Right atrium auricular region (tissue), 2 donors: Measurements from ENCODE around the gene LIN28A. TPM values are rescaled to one million over a fixed set of nuclear protein-coding genes. Genes with fewer than 3 reads are reported as not detected.

ENCODE experiments used
- DNase-seq: peaks from one replicate; pipeline ENCODE4 v3.0.0-alpha.2; 2019; ENCODE audit warnings: low spot score
- H3K27ac ChIP-seq, 2 donors: fragments of 200-600 bp; sonication (generic); 1 replicate in 1 of 2; 2 replicates in 1 of 2; pipeline ENCODE4 v1.5.1; 2016 to 2019
- H3K27me3 ChIP-seq, 2 donors: fragments of 200-600 bp; sonication (generic); one replicate each; pipeline versions ENCODE4 v1.5.1 to v1.6.0; 2017 to 2019
- H3K36me3 ChIP-seq: fragments of 200-600 bp; sonication (generic); one replicate; pipeline ENCODE4 v1.5.1; 2016
- H3K4me1 ChIP-seq, 2 donors: fragments of 200-600 bp; sonication (generic); one replicate each; pipeline versions ENCODE4 v1.5.1 to v1.6.0; 2017 to 2019
- H3K4me3 ChIP-seq, 2 donors: fragments of 200-600 bp; sonication (generic); 1 replicate in 1 of 2; 2 replicates in 1 of 2; pipeline ENCODE4 v1.5.1; 2017 to 2019; ENCODE audit warnings: mild to moderate bottlenecking in 1 of 2, moderate library complexity in 1 of 2
- H3K9me3 ChIP-seq, 2 donors: fragments of 200-600 bp; sonication (generic); one replicate each; pipeline ENCODE4 v1.5.1; 2019
- CTCF ChIP-seq, 2 donors: fragments of 200-600 bp; sonication (generic); IDR thresholded peaks; one replicate each; pipeline ENCODE4 v1.5.1; 2019; ENCODE audit warnings: antibody characterized with exemption in 2 of 2
- total RNA-seq, 2 donors: library from RNA; depleted of rRNA; stranded (reverse); fragments of >200 nt; gene quantifications; one replicate each; pipeline ENCODE4 v1.1.0, GENCODE V29; 2016

LIN28A gene
- total RNA-seq, 2 donors from 2014 or later: not detected

GRCh38 chr1:26449868-26450267, 39.3 kb downstream of the LIN28A start:
- H3K27ac ChIP-seq: no peak overlapping the region
- peaks cover 45% of the 10 kb centered on the region for H3K36me3 ChIP-seq
- no peak for TF ChIP-seq CTCF (IDR thresholded peaks at IDR 0.05)
- no peaks in the 10 kb centered on the region for H3K9me3 ChIP-seq
- H3K4me3 ChIP-seq: no peak overlapping the region
- H3K27me3 ChIP-seq: no peaks in the 10 kb centered on the region
- no peaks in the 10 kb centered on the region for H3K4me1 ChIP-seq
- DNase-seq: no peak

GRCh38 chr1:26450908-26451307, 40.3 kb downstream of the LIN28A start:
- H3K27me3 ChIP-seq: no peaks in the 10 kb centered on the region
- no peak overlapping the region for H3K4me3 ChIP-seq
- H3K9me3 ChIP-seq: no peaks in the 10 kb centered on the region
- H3K36me3 ChIP-seq: peaks cover 49% of the 10 kb centered on the region
- H3K4me1 ChIP-seq: no peaks in the 10 kb centered on the region
- TF ChIP-seq CTCF (IDR thresholded peaks at IDR 0.05): no peak
- no peak overlapping the region for H3K27ac ChIP-seq
- no peak for DNase-seq

- no peak overlapping the region for H3K4me3 ChIP-seq
Observed at GRCh38 chr1:26452459-26453183, 42.0 kb downstream of the LIN28A start.

GRCh38 chr1:26459148-26459547, 48.5 kb downstream of the LIN28A start:
- H3K27ac ChIP-seq: peak overlapping the region in 1 of 2 donors; percentile 48
- H3K4me1 ChIP-seq: peaks cover 0 to 8% of the 10 kb centered on the region in 2 donors
- no peak overlapping the region for H3K4me3 ChIP-seq
- H3K27me3 ChIP-seq: no peaks in the 10 kb centered on the region
- peaks cover 62% of the 10 kb centered on the region for H3K36me3 ChIP-seq
- H3K9me3 ChIP-seq: no peaks in the 10 kb centered on the region
- no peak for DNase-seq
- no peak for TF ChIP-seq CTCF (IDR thresholded peaks at IDR 0.05)

More at GRCh38 chr1:26452459-26453183, 42.0 kb downstream of the LIN28A start:
- Histone ChIP-seq H3K27ac (no peak overlapping the region), H3K9me3 (no peaks in the 10 kb centered on the region), H3K4me1 (no peaks in the 10 kb centered on the region), H3K36me3 (peaks cover 38% of the 10 kb centered on the region), H3K27me3 (no peaks in the 10 kb centered on the region)
- TF ChIP-seq CTCF (IDR thresholded peaks at IDR 0.05): no peak
- no peak for DNase-seq

GRCh38 chr1:26459573-26460031, 49.0 kb downstream of the LIN28A start:
- Histone ChIP-seq H3K36me3 (peaks cover 65% of the 10 kb centered on the region), H3K4me3 (no peak overlapping the region), H3K27me3 (no peaks in the 10 kb centered on the region), H3K4me1 (peaks cover 0 to 8% of the 10 kb centered on the region in 2 donors), H3K27ac (peak overlapping the region in 1 of 2 donors; percentile 48), H3K9me3 (no peaks in the 10 kb centered on the region)
- no peak for TF ChIP-seq CTCF (IDR thresholded peaks at IDR 0.05)
- no peak for DNase-seq
